ENCODE results near the gene CTSC. TPM values are rescaled to one million over a fixed set of nuclear protein-coding genes. Genes with fewer than 3 reads are reported as not detected.

Gene CTSC
- total and polyA plus RNA-seq, 2 donors from 2014 or later (not counting 2 experiments from before 2014, with no cell fraction given), result 355 to 455 TPM

Other genes with a start within 250 kb of the CTSC start
- 57.5 and 75.2 TPM in 2 replicates for gene RAB38, start 162.3 kb downstream of the CTSC start, total RNA-seq
- gene RAB38, start 162.3 kb downstream of the CTSC start, polyA plus RNA-seq, result 47.0 and 70.7 TPM in 2 replicates

All from foreskin keratinocyte (primary cell).